Trophoblast cell (in vitro differentiated cells and primary cell): ENCODE data around the gene RNH1.

Source experiments
- DNase-seq, 2 donors: peaks; one replicate each; pipeline ENCODE4 v3.0.0-alpha.2; 2016
- H2AFZ ChIP-seq: 2 replicates; pipeline ENCODE4 v1.6.1; 2013; ENCODE audit warnings: low read length, moderate library complexity, mild to moderate bottlenecking; ENCODE audit not compliant: insufficient read depth, poor library complexity
- H2AK5ac ChIP-seq: 2 replicates; pipeline ENCODE4 v1.6.1; 2013; ENCODE audit warnings: mild to moderate bottlenecking, low read length
- H2BK120ac ChIP-seq: 2 replicates; pipeline ENCODE4 v1.6.1; 2013; ENCODE audit warnings: low read length, mild to moderate bottlenecking, moderate library complexity; ENCODE audit not compliant: insufficient read depth, poor library complexity
- H2BK12ac ChIP-seq: 2 replicates; pipeline ENCODE4 v1.6.1; 2013; ENCODE audit warnings: mild to moderate bottlenecking, low read length, moderate library complexity
- H2BK5ac ChIP-seq: 2 replicates; pipeline ENCODE4 v1.6.1; 2013; ENCODE audit warnings: low read length, low read depth, moderate library complexity, mild to moderate bottlenecking; ENCODE audit not compliant: poor library complexity
- H3K14ac ChIP-seq: 2 replicates; pipeline ENCODE4 v1.6.1; 2013; ENCODE audit warnings: mild to moderate bottlenecking, low read length
- H3K18ac ChIP-seq: 2 replicates; pipeline ENCODE4 v1.6.1; 2013; ENCODE audit warnings: mild to moderate bottlenecking, low read length
- H3K23ac ChIP-seq: 2 replicates; pipeline ENCODE4 v1.6.1; 2013; ENCODE audit warnings: low read length
- H3K27ac ChIP-seq: 2 replicates; pipeline ENCODE4 v1.5.1; 2013; ENCODE audit warnings: low read depth, mild to moderate bottlenecking, inconsistent platforms, low read length, moderate library complexity
- H3K27me3 ChIP-seq: 2 replicates; pipeline ENCODE4 v1.6.1; 2013; ENCODE audit warnings: inconsistent platforms, mild to moderate bottlenecking, low read length, moderate library complexity; ENCODE audit not compliant: insufficient read depth
- H3K36me3 ChIP-seq, 2 experiments: 1 replicate in 1 of 2; 2 replicates in 1 of 2; pipeline ENCODE4 v1.6.1; 2013; ENCODE audit warnings: low read length in 2 of 2, mild to moderate bottlenecking in 2 of 2, moderate library complexity in 1 of 2; ENCODE audit not compliant: insufficient read depth in 2 of 2, control insufficient read depth in 1 of 2
- H3K4ac ChIP-seq: 2 replicates; pipeline ENCODE4 v1.6.1; 2013; ENCODE audit warnings: low read depth, mild to moderate bottlenecking, low read length, moderate library complexity
- H3K4me1 ChIP-seq, 2 experiments: 1 replicate in 1 of 2; 2 replicates in 1 of 2; pipeline ENCODE4 v1.6.1; 2013; ENCODE audit warnings: low read length in 2 of 2, mild to moderate bottlenecking in 2 of 2, moderate library complexity in 1 of 2; ENCODE audit not compliant: insufficient read depth in 2 of 2, control insufficient read depth in 1 of 2
- H3K4me2 ChIP-seq: 2 replicates; pipeline ENCODE4 v1.6.1; 2013; ENCODE audit warnings: inconsistent platforms, mild to moderate bottlenecking, low read length, moderate library complexity
- H3K4me3 ChIP-seq: 2 replicates; pipeline ENCODE4 v1.5.1; 2013; ENCODE audit warnings: mild to moderate bottlenecking, low read depth, low read length, inconsistent platforms
- H3K79me1 ChIP-seq: one replicate; pipeline ENCODE4 v1.6.1; 2013; ENCODE audit warnings: low read length
- H3K79me2 ChIP-seq: 2 replicates; pipeline ENCODE4 v1.6.1; 2013; ENCODE audit warnings: low read length, mild to moderate bottlenecking; ENCODE audit not compliant: control insufficient read depth, insufficient read depth, poor library complexity
- H3K9ac ChIP-seq: 2 replicates; pipeline ENCODE4 v1.6.1; 2013; ENCODE audit warnings: mild to moderate bottlenecking, low read length
- H3K9me3 ChIP-seq: 2 replicates; pipeline ENCODE4 v1.6.1; 2013; ENCODE audit warnings: low read depth, mild to moderate bottlenecking, control low read depth, inconsistent platforms, low read length; ENCODE audit not compliant: insufficient read depth
- H4K12ac ChIP-seq: 2 replicates; pipeline ENCODE4 v1.6.1; 2013; ENCODE audit warnings: low read depth, mild to moderate bottlenecking, low read length, moderate library complexity
- H4K8ac ChIP-seq: 2 replicates; pipeline ENCODE4 v1.6.1; 2013; ENCODE audit warnings: low read depth, mild to moderate bottlenecking, low read length, moderate library complexity
- H4K91ac ChIP-seq: one replicate; pipeline ENCODE4 v1.6.1; 2013; ENCODE audit warnings: low read depth, mild to moderate bottlenecking, low read length, moderate library complexity
- WGBS: extraction: QIAGEN DNeasy Blood & Tissue Kit; methylation state at CpG from one replicate; pipeline ENCODE4 v1.1.7; 2013; ENCODE audit warnings: missing lambda C conversion rate; ENCODE audit not compliant: insufficient read length, insufficient coverage; ENCODE audit errors: extremely low coverage; 5-methylcytosine and 5-hydroxymethylcytosine counted together

RNH1 gene

DNA sequence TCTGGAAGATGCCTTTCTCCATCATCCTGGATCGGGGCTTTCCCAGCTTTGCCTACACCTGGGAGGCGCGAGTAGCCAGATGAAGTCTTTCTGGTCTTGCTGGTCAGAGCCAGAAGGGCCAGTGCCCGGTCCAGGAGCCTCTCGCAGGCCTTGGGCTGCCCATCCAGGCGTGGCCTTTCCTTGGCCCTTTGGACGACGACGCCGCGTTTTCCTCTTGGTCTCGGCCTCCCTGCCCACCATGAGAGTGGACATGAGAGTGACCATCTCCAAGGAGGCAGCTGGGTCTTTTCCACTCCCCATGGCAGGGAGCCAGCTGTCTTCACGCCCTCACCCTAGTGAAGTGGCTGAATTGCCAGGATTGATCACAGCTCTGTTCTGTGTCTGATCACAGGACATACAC lies 53.5 kb downstream of the RNH1 start:
- Histone ChIP-seq H3K36me3 (peaks cover 28 to 35% of the 10 kb centered on the region in 2 experiments), H3K4me2 (no peak overlapping the region), H3K27ac (no peak overlapping the region), H2BK120ac (no peak overlapping the region), H3K27me3 (no peaks in the 10 kb centered on the region), H4K8ac (no peak overlapping the region), H3K9me3 (peaks cover 3% of the 10 kb centered on the region), H2AFZ (no peak overlapping the region), H3K9ac (no peak overlapping the region), H3K4me3 (no peak overlapping the region), H4K91ac (no peak overlapping the region), H2AK5ac (no peak overlapping the region), H2BK12ac (no peak overlapping the region), H3K23ac (no peak overlapping the region), H4K12ac (no peak overlapping the region), H2BK5ac (no peak overlapping the region), H3K18ac (no peak overlapping the region), H3K14ac (no peak overlapping the region), H3K79me2 (peaks cover 16% of the 10 kb centered on the region), H3K4me1 (peaks cover 12 to 15% of the 10 kb centered on the region in 2 experiments), H3K4ac (no peak overlapping the region), H3K79me1 (peaks cover 10% of the 10 kb centered on the region)
- no peak for DNase-seq
- WGBS, result no CpG with 5 or more reads among the region's 13 CpGs

DNA sequence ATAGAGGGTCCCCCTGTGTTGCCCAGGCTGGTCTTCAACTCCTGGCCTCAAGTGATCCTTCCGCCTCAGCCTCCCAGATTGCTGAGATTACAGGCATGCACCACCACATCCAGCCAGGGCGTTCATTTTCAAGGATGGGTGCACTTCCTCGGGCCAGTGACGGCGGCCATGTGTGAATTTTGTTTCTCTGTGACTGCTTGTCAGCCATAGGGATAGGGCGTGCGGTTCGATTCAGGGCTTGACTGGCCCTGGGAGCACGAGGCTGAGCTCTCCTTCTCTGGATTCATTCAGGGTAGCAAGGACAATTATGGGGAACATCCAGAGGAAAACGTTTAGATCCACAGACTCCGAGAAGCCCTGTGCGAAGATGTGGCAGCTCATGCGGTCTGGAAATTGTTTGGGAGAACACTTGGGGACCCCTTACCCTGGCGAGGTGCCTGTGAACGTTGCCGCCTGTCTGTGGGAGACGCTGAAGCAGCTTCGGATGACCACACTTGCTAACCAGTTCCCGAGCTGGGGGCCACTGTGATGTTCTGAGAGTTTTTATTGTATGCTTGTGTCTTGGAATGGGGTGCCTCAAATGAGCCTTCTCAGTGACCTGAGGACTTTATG lies 54.0 kb downstream of the RNH1 start:
- WGBS, result no CpG with 5 or more reads among the region's 19 CpGs
- no peak overlapping the region for H4K8ac ChIP-seq
- H2BK120ac ChIP-seq, result no peak overlapping the region
- H3K27ac ChIP-seq, result no peak overlapping the region
- no peak overlapping the region for H3K4me2 ChIP-seq
- peaks cover 18% of the 10 kb centered on the region for H3K79me2 ChIP-seq
- H4K91ac ChIP-seq, result no peak overlapping the region
- no peak overlapping the region for H3K9ac ChIP-seq
- H2AFZ ChIP-seq, result no peak overlapping the region
- H3K4me3 ChIP-seq, result no peak overlapping the region
- no peak overlapping the region for H3K18ac ChIP-seq
- peaks cover 14 to 17% of the 10 kb centered on the region in 2 experiments for H3K4me1 ChIP-seq
- H4K12ac ChIP-seq, result no peak overlapping the region
- no peaks in the 10 kb centered on the region for H3K27me3 ChIP-seq
- H3K14ac ChIP-seq, result no peak overlapping the region
- DNase-seq, result no peak
- no peak overlapping the region for H3K4ac ChIP-seq
- H2BK5ac ChIP-seq, result no peak overlapping the region
- H2AK5ac ChIP-seq, result no peak overlapping the region
- no peak overlapping the region for H3K23ac ChIP-seq
- peaks cover 14% of the 10 kb centered on the region for H3K79me1 ChIP-seq
- no peak overlapping the region for H2BK12ac ChIP-seq
- H3K36me3 ChIP-seq, result peaks cover 28 to 35% of the 10 kb centered on the region in 2 experiments
- H3K9me3 ChIP-seq, result peaks cover 3% of the 10 kb centered on the region

- no peak overlapping the region for H4K12ac ChIP-seq
- H3K9ac ChIP-seq, result no peak overlapping the region
- no peak for DNase-seq
- no peak overlapping the region for H2BK12ac ChIP-seq
- no peak overlapping the region for H2BK120ac ChIP-seq
- no peak overlapping the region for H4K8ac ChIP-seq
- no peak overlapping the region for H3K23ac ChIP-seq
- no peak overlapping the region for H2BK5ac ChIP-seq
- no peak overlapping the region for H3K18ac ChIP-seq
- peaks cover 16% of the 10 kb centered on the region for H3K79me1 ChIP-seq
- peaks cover 3% of the 10 kb centered on the region for H3K9me3 ChIP-seq
- no peak overlapping the region for H3K14ac ChIP-seq
- H3K27ac ChIP-seq, result no peak overlapping the region
- H3K36me3 ChIP-seq, result peaks cover 27 to 33% of the 10 kb centered on the region in 2 experiments
- WGBS, result no CpG with 5 or more reads among the region's 12 CpGs
- no peak overlapping the region for H3K4ac ChIP-seq
- H2AFZ ChIP-seq, result no peak overlapping the region
- H2AK5ac ChIP-seq, result no peak overlapping the region
- H3K4me1 ChIP-seq, result peaks cover 14 to 19% of the 10 kb centered on the region in 2 experiments
- H3K79me2 ChIP-seq, result peaks cover 18% of the 10 kb centered on the region
- H3K4me3 ChIP-seq, result no peak overlapping the region
- H3K4me2 ChIP-seq, result no peak overlapping the region
- H3K27me3 ChIP-seq, result no peaks in the 10 kb centered on the region
- H4K91ac ChIP-seq, result no peak overlapping the region
These were observed 54.8 kb downstream of the RNH1 start for GRCh38 chr11:452203-452744.

- Histone ChIP-seq H3K18ac (no peak overlapping the region), H3K23ac (no peak overlapping the region), H2AFZ (no peak overlapping the region), H4K91ac (no peak overlapping the region), H3K4me1 (peaks cover 17 to 21% of the 10 kb centered on the region in 2 experiments), H3K27me3 (no peaks in the 10 kb centered on the region), H2BK120ac (no peak overlapping the region), H3K4me3 (no peak overlapping the region), H4K8ac (no peak overlapping the region), H3K27ac (no peak overlapping the region), H3K4me2 (no peak overlapping the region), H3K79me1 (peaks cover 16% of the 10 kb centered on the region), H4K12ac (no peak overlapping the region), H3K4ac (peak overlapping the region; percentile 35), H3K14ac (no peak overlapping the region), H2AK5ac (no peak overlapping the region), H3K9ac (no peak overlapping the region), H3K36me3 (peaks cover 23 to 30% of the 10 kb centered on the region in 2 experiments), H2BK12ac (no peak overlapping the region), H3K9me3 (peaks cover 3% of the 10 kb centered on the region), H3K79me2 (peaks cover 18% of the 10 kb centered on the region), H2BK5ac (no peak overlapping the region)
- DNase-seq, result no peak
- no CpG with 5 or more reads among the region's 14 CpGs for WGBS
These were observed 55.3 kb downstream of the RNH1 start for GRCh38 chr11:451738-452137.
